HEK293 (cell line): Measurements from ENCODE around the gene CACNG6.

Experiments used
- CTCF ChIA-PET: fragments of 350-600 bp; formaldehyde crosslinking; extraction: SDS; loops from one replicate; lab custom pipeline; 2021; ENCODE audit warnings: antibody characterized with exemption; lab: Yijun Ruan, JAX
- POLR2A ChIA-PET: fragments of 300-600 bp; formaldehyde crosslinking; extraction: SDS; loops from one replicate; lab custom pipeline; 2020; ENCODE audit warnings: antibody characterized with exemption, inconsistent platforms; lab: Yijun Ruan, JAX
- H3K27ac ChIP-seq: fragments of 200-500 bp; sonication (Bioruptor generic); 2 replicates; pipeline ENCODE4 v1.5.1; 2014; ENCODE audit warnings: low read depth, low read length, control low read depth, inconsistent platforms; ENCODE audit errors: extremely low read depth
- H3K36me3 ChIP-seq, 2 experiments: fragments of 200-500 bp in 1 of 2; sonication (Bioruptor generic) in 1 of 2; 1 replicate in 1 of 2; 2 replicates in 1 of 2; pipeline ENCODE4 v1.5.1; 2014 to 2017; ENCODE audit warnings: inconsistent platforms in 2 of 2, low read length in 2 of 2; ENCODE audit not compliant: control insufficient read depth in 2 of 2, insufficient read depth in 1 of 2
- H3K4me1 ChIP-seq: fragments of 200-500 bp; sonication (Bioruptor generic); 2 replicates; pipeline ENCODE4 v1.5.1; 2014; ENCODE audit warnings: mild to moderate bottlenecking, low read length, inconsistent platforms; ENCODE audit not compliant: control insufficient read depth, insufficient read depth
- H3K4me3 ChIP-seq: 2 replicates; pipeline ENCODE4 v1.5.1; 2011; ENCODE audit warnings: low read depth, mild to moderate bottlenecking, control low read depth, low read length, moderate library complexity
- H3K9me3 ChIP-seq: fragments of 200-500 bp; sonication (Bioruptor generic); 2 replicates; pipeline ENCODE4 v1.5.1; 2014; ENCODE audit warnings: low read depth, low read length, inconsistent platforms; ENCODE audit not compliant: control insufficient read depth, insufficient read depth
- EGR2 ChIP-seq: fragments of 450-650 bp; formaldehyde crosslinking; IDR thresholded peaks from 2 replicates; pipeline ENCODE4 v1.5.1; 2016; ENCODE audit warnings: low read depth, missing biosample characterization, missing genetic modification characterization
- GLI4 ChIP-seq: fragments of 450-650 bp; formaldehyde crosslinking; IDR thresholded peaks from 2 replicates; pipeline ENCODE4 v1.5.1; 2016; ENCODE audit warnings: missing biosample characterization, missing genetic modification characterization
- KLF1 ChIP-seq: fragments of 450-650 bp; formaldehyde crosslinking; IDR thresholded peaks from 2 replicates; pipeline ENCODE4 v1.5.1; 2016; ENCODE audit warnings: missing biosample characterization, missing genetic modification characterization
- MEIS1 ChIP-seq: sonication (generic); formaldehyde crosslinking; IDR thresholded peaks from 2 replicates; pipeline ENCODE4 v1.8.1; 2022; ENCODE audit warnings: missing genetic modification reagents, mild to moderate bottlenecking, borderline replicate concordance
- PRDM1 ChIP-seq: fragments of 450-650 bp; formaldehyde crosslinking; IDR thresholded peaks from 2 replicates; pipeline ENCODE4; 2016; ENCODE audit warnings: missing biosample characterization, missing genetic modification characterization
- SP3 ChIP-seq: fragments of 450-650 bp; formaldehyde crosslinking; IDR thresholded peaks from 2 replicates; pipeline ENCODE4 v1.5.1; 2016; ENCODE audit warnings: missing biosample characterization, missing genetic modification characterization
- ZBTB17 ChIP-seq: fragments of 450-650 bp; formaldehyde crosslinking; IDR thresholded peaks from 2 replicates; pipeline ENCODE4 v1.5.1; 2016; ENCODE audit warnings: missing biosample characterization, missing genetic modification characterization
- ZBTB7A ChIP-seq: fragments of 450-650 bp; formaldehyde crosslinking; IDR thresholded peaks from 2 replicates; pipeline ENCODE4 v1.5.1; 2016; ENCODE audit warnings: low read depth, missing biosample characterization, missing genetic modification characterization
- ZFP41 ChIP-seq: fragments of 450-650 bp; formaldehyde crosslinking; IDR thresholded peaks from 2 replicates; pipeline ENCODE4 v1.5.1; 2016; ENCODE audit warnings: missing biosample characterization, missing genetic modification characterization, borderline replicate concordance
- ZNF175 ChIP-seq: fragments of 450-650 bp; formaldehyde crosslinking; IDR thresholded peaks from 2 replicates; pipeline ENCODE4 v1.5.1; 2016; ENCODE audit warnings: missing biosample characterization, missing genetic modification characterization
- ZNF211 ChIP-seq: fragments of 450-650 bp; formaldehyde crosslinking; IDR thresholded peaks from 2 replicates; pipeline ENCODE4 v1.5.1; 2016; ENCODE audit warnings: low read depth, missing biosample characterization, missing genetic modification characterization
- ZNF248 ChIP-seq: fragments of 450-650 bp; formaldehyde crosslinking; IDR thresholded peaks from 2 replicates; pipeline ENCODE4 v1.5.1; 2017; ENCODE audit warnings: missing biosample characterization, missing genetic modification characterization
- ZNF335 ChIP-seq: fragments of 450-650 bp; formaldehyde crosslinking; conservative IDR thresholded peaks from 2 replicates; pipeline ENCODE4 v1.5.1; 2016; ENCODE audit warnings: missing biosample characterization, missing genetic modification characterization
- ZNF354C ChIP-seq: fragments of 450-650 bp; formaldehyde crosslinking; IDR thresholded peaks from 2 replicates; pipeline ENCODE4 v1.5.1; 2016; ENCODE audit warnings: missing biosample characterization, missing genetic modification characterization, low read depth, borderline replicate concordance
- ZNF366 ChIP-seq: fragments of 450-650 bp; formaldehyde crosslinking; conservative IDR thresholded peaks from 2 replicates; pipeline ENCODE4 v1.5.1; 2016; ENCODE audit warnings: missing biosample characterization, missing genetic modification characterization
- ZNF398 ChIP-seq: fragments of 450-650 bp; formaldehyde crosslinking; IDR thresholded peaks from 2 replicates; pipeline ENCODE4 v1.5.1; 2017; ENCODE audit warnings: missing biosample characterization, missing genetic modification characterization
- ZNF48 ChIP-seq: fragments of 450-650 bp; formaldehyde crosslinking; IDR thresholded peaks from 2 replicates; pipeline ENCODE4 v1.5.1; 2016; ENCODE audit warnings: missing biosample characterization, missing genetic modification characterization
- ZNF513 ChIP-seq: fragments of 450-650 bp; IDR thresholded peaks from 2 replicates; pipeline ENCODE4 v1.5.1; 2018; ENCODE audit warnings: missing biosample characterization, missing genetic modification characterization
- ZNF707 ChIP-seq: fragments of 450-650 bp; formaldehyde crosslinking; IDR thresholded peaks from 2 replicates; pipeline ENCODE4 v1.5.1; 2016; ENCODE audit warnings: missing biosample characterization, missing genetic modification characterization
- ZSCAN18 ChIP-seq: fragments of 450-650 bp; formaldehyde crosslinking; IDR thresholded peaks from 2 replicates; pipeline ENCODE4 v1.5.1; 2016; ENCODE audit warnings: missing biosample characterization, missing genetic modification characterization
- TF ChIP-seq, protein P1 (sequence below): fragments of 450-650 bp; formaldehyde crosslinking; IDR thresholded peaks from 2 replicates; pipeline ENCODE4 v1.5.1; 2016; ENCODE audit warnings: missing biosample characterization, missing genetic modification characterization
- TF ChIP-seq, protein P2 (sequence below): fragments of 450-650 bp; formaldehyde crosslinking; IDR thresholded peaks from 2 replicates; pipeline ENCODE4 v1.5.1; 2017; ENCODE audit warnings: missing biosample characterization, missing genetic modification characterization
- TF ChIP-seq, protein P3 (sequence below): fragments of 450-650 bp; formaldehyde crosslinking; IDR thresholded peaks from 2 replicates; pipeline ENCODE4 v1.5.1; 2016; ENCODE audit warnings: missing biosample characterization, missing genetic modification characterization

CACNG6 gene

DNA sequence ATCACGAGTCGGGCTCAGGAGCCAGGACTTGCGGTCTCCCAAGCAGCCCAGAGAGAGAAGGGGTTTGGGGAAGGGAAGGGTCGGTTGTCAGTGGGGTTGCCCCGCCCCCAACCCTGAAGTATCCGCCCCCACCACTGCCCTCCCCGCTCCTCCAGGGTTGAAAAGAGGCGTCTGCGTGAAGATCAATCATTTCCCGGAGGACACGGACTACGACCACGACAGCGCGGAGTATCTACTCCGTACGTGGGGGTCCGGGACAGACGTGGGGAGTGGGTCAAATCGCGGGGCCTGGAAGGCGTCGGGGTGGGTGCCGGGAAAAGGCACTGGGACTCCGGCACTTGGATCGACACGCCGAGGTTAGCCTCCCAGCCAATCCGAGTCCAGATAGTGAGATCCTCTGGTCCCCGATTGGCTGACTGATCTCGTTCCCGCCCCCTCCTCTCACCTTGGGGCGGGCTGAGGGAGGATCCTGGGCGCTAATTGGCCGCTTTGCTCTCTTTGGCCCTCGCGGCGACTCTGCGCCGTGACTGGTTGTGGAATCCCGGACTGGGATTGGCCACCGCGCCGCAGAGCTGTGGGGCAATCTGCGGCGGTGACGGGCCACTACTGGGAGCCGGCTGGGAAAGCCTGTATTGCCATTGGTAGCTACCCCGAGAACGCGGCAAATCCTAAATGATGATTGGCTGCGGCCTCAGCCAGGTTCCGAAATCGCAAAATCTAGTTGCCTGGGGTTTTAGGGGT lies 13.3 kb upstream of the CACNG6 start (continued):
- TF ChIP-seq SP3, result peak; percentile 86
- no peak for TF ChIP-seq MEIS1
- TF ChIP-seq ZNF211 (tag by site-specific recombination), result no peak

DNA sequence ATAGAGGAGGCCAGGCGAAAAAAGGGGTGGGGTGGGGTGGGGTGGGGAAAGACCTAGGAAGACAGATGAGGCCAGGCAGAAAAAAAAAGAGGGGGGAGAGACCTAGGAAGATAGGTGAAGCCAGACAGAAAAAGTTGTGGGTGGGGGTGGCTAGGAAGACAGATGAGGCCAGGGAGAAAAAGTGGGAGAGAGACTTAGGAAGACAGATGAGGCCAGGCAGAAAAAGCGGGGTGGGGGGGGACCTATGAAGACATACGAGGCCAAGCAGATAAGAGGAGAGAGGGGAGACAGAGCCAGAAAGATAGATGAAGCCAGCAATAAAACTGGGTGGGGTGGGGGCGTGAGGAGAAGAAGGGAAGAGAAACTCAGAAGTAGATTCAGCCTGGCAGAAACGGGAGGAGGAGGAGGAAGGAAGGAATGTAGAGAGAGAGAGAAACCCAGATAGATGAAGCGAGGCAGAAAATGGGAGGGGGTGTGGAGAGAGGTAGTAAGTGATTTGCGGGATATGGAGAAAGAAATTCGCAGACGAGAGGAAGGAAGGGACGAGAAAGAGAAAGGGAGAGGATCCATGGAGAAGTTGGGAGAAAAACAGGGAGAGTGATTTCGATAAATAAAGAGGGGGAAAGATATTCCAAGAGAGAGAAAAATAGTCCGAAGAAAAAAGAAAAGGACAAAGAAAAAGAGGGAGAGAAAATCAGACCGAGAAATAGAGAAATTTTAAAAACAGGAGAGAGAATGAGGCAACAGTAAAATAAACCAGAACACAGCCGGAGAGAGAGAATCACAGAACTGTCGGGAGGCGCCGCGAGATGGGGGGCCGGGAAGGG lies 12.2 kb upstream of the CACNG6 start:
- no peak overlapping the region; the same call in 1 of the 2 replicates for H3K27ac ChIP-seq
- POLR2A ChIA-PET, result interaction anchor here (0.9 to 1.6 kb wide), 7 partner anchors 10 to 113 kb away, joined by 3 to 8 read pairs (median 6); partner anchors contain the start of gene CACNG6
- TF ChIP-seq ZNF335 (peak; percentile 75; the same call in 1 of the 2 replicates), EGR2 (tag by site-specific recombination) (peak; percentile 58), GLI4 (tag by site-specific recombination) (peak; percentile 22; the same call in 1 of the 2 replicates), ZNF398 (tag by site-specific recombination) (peak; percentile 91), ZNF175 (tag by site-specific recombination) (no peak), ZNF248 (tag by site-specific recombination) (0 out of 2 replicates have a peak, but pooled peaks have one; percentile 10), ZSCAN18 (tag by site-specific recombination) (peak; percentile 27; the same call in 1 of the 2 replicates), ZNF366 (tag by site-specific recombination) (peak; percentile 99), PRDM1 (tag by site-specific recombination) (peak; percentile 99), ZNF354C (tag by site-specific recombination) (0 out of 2 replicates have a peak, but pooled peaks have one; percentile 2), ZNF513 (tag by site-specific recombination) (0 out of 2 replicates have a peak, but pooled peaks have one; percentile 18), ZNF707 (tag by site-specific recombination) (no peak), ZNF48 (tag by site-specific recombination) (no peak), ZBTB17 (tag by site-specific recombination) (peak; percentile 90), ZBTB7A (tag by site-specific recombination) (0 out of 2 replicates have a peak, but pooled peaks have one; percentile 59), ZFP41 (tag by site-specific recombination) (0 out of 2 replicates have a peak, but pooled peaks have one; percentile 6), KLF1 (tag by site-specific recombination) (peak; percentile 21; the same call in 1 of the 2 replicates)
- TF ChIP-seq, protein P1, sequence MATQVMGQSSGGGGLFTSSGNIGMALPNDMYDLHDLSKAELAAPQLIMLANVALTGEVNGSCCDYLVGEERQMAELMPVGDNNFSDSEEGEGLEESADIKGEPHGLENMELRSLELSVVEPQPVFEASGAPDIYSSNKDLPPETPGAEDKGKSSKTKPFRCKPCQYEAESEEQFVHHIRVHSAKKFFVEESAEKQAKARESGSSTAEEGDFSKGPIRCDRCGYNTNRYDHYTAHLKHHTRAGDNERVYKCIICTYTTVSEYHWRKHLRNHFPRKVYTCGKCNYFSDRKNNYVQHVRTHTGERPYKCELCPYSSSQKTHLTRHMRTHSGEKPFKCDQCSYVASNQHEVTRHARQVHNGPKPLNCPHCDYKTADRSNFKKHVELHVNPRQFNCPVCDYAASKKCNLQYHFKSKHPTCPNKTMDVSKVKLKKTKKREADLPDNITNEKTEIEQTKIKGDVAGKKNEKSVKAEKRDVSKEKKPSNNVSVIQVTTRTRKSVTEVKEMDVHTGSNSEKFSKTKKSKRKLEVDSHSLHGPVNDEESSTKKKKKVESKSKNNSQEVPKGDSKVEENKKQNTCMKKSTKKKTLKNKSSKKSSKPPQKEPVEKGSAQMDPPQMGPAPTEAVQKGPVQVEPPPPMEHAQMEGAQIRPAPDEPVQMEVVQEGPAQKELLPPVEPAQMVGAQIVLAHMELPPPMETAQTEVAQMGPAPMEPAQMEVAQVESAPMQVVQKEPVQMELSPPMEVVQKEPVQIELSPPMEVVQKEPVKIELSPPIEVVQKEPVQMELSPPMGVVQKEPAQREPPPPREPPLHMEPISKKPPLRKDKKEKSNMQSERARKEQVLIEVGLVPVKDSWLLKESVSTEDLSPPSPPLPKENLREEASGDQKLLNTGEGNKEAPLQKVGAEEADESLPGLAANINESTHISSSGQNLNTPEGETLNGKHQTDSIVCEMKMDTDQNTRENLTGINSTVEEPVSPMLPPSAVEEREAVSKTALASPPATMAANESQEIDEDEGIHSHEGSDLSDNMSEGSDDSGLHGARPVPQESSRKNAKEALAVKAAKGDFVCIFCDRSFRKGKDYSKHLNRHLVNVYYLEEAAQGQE, result 0 out of 2 replicates have a peak, but pooled peaks have one; percentile 19
- TF ChIP-seq, protein P2, sequence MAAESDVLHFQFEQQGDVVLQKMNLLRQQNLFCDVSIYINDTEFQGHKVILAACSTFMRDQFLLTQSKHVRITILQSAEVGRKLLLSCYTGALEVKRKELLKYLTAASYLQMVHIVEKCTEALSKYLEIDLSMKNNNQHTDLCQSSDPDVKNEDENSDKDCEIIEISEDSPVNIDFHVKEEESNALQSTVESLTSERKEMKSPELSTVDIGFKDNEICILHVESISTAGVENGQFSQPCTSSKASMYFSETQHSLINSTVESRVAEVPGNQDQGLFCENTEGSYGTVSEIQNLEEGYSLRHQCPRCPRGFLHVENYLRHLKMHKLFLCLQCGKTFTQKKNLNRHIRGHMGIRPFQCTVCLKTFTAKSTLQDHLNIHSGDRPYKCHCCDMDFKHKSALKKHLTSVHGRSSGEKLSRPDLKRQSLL (tag by site-specific recombination), result no peak
- TF ChIP-seq, protein P3, sequence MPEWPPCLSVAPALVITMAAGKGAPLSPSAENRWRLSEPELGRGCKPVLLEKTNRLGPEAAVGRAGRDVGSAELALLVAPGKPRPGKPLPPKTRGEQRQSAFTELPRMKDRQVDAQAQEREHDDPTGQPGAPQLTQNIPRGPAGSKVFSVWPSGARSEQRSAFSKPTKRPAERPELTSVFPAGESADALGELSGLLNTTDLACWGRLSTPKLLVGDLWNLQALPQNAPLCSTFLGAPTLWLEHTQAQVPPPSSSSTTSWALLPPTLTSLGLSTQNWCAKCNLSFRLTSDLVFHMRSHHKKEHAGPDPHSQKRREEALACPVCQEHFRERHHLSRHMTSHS (tag by site-specific recombination), result no peak
- peaks cover 18% of the 10 kb centered on the region for H3K4me1 ChIP-seq
- CTCF ChIA-PET, result interaction anchor here (1.0 kb wide), 1 partner anchor 50 kb away, joined by 4 read pairs; no protein-coding TSS in a partner anchor
- H3K36me3 ChIP-seq, result no peaks in the 10 kb centered on the region
- H3K4me3 ChIP-seq, result peak overlapping the region; percentile 54
- H3K9me3 ChIP-seq, result no peaks in the 10 kb centered on the region
